DND-41 (cell line): ENCODE results near the gene ALDH8A1.

Experiments used
- EZH2 ChIP-seq: IDR thresholded peaks from 3 replicates; pipeline ENCODE4 v1.6.1; 2012; ENCODE audit warnings: borderline replicate concordance, low read depth, mild to moderate bottlenecking, moderate library complexity, low read length, inconsistent platforms; ENCODE audit not compliant: severe bottlenecking
- TF ChIP-seq, protein P1 (sequence below): IDR thresholded peaks from 2 replicates; pipeline ENCODE4 v1.5.1; 2012; ENCODE audit warnings: borderline replicate concordance, low read length, moderate library complexity, mild to moderate bottlenecking; ENCODE audit not compliant: poor library complexity, severe bottlenecking; ENCODE audit errors: extremely low read depth

GRCh38 chr6:134896910-134897309, 53.0 kb downstream of the ALDH8A1 start:
- TF ChIP-seq, protein P1, sequence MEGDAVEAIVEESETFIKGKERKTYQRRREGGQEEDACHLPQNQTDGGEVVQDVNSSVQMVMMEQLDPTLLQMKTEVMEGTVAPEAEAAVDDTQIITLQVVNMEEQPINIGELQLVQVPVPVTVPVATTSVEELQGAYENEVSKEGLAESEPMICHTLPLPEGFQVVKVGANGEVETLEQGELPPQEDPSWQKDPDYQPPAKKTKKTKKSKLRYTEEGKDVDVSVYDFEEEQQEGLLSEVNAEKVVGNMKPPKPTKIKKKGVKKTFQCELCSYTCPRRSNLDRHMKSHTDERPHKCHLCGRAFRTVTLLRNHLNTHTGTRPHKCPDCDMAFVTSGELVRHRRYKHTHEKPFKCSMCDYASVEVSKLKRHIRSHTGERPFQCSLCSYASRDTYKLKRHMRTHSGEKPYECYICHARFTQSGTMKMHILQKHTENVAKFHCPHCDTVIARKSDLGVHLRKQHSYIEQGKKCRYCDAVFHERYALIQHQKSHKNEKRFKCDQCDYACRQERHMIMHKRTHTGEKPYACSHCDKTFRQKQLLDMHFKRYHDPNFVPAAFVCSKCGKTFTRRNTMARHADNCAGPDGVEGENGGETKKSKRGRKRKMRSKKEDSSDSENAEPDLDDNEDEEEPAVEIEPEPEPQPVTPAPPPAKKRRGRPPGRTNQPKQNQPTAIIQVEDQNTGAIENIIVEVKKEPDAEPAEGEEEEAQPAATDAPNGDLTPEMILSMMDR = no peak
- no peak for TF ChIP-seq EZH2
